Activated CD4-positive, alpha-beta T cell treated with anti-CD3 and anti-CD28 coated beads for 36 hours (primary cell): Measurements from ENCODE around the gene RABGAP1L. TPM values are rescaled to one million over a fixed set of nuclear protein-coding genes. Genes with fewer than 3 reads are reported as not detected.
"Not testable (repeated sequence)": the region's sequence is repeated elsewhere in the genome, so short reads cannot be mapped to it uniquely, and the experiment has no call there.

Source experiments
- ATAC-seq: fragments of 200-7000 bp; cut with Tn5 transposase; one replicate; pipeline ENCODE4 v1.10.0; 2021; ENCODE audit warnings: mild to moderate bottlenecking, moderate library complexity
- CTCF ChIA-PET: fragments of 350-600 bp; sonication (Branson Sonifier 250); formaldehyde crosslinking; loops from one replicate; lab custom pipeline; 2021; ENCODE audit warnings: antibody characterized with exemption; lab: Charles Lee
- POLR2A ChIA-PET: fragments of 350-600 bp; sonication (Branson Sonifier 250); formaldehyde crosslinking; loops from one replicate; lab custom pipeline; 2021; ENCODE audit warnings: antibody characterized with exemption, inconsistent platforms; lab: Charles Lee
- DNase-seq: peaks from one replicate; pipeline ENCODE4 v3.0.0-alpha.2; 2020
- H3K27ac Mint-ChIP-seq: one replicate; pipeline ENCODE4 v1.8.0; 2021; ENCODE audit warnings: mixed read lengths
- H3K27me3 Mint-ChIP-seq: one replicate; pipeline ENCODE4 v1.8.0; 2021; ENCODE audit warnings: mixed read lengths
- H3K36me3 Mint-ChIP-seq: one replicate; pipeline ENCODE4 v1.8.0; 2021; ENCODE audit warnings: low read depth, mixed read lengths
- H3K4me1 Mint-ChIP-seq: one replicate; pipeline ENCODE4 v1.8.0; 2021; ENCODE audit warnings: mixed read lengths
- H3K4me3 Mint-ChIP-seq: one replicate; pipeline ENCODE4 v1.8.0; 2021; ENCODE audit warnings: mild to moderate bottlenecking, moderate library complexity, mixed read lengths
- H3K9me3 Mint-ChIP-seq: one replicate; pipeline ENCODE4 v1.8.0; 2021; ENCODE audit warnings: low read depth, mixed read lengths
- intact Hi-C, 2 experiments: fragments of 100-400 bp; cut with DNase I in 1 of 2; cut with micrococcal nuclease in 1 of 2; formaldehyde crosslinking; loops; one replicate each; pipeline versions ENCODE4 v1.14.2 to v1.15.1; 2022 to 2024; cut with DNase I, micrococcal nuclease
- total RNA-seq, 2 experiments: library from RNA; stranded (reverse); gene quantifications; one replicate each; pipeline ENCODE4 v1.2.3, GENCODE V29; 2021

Gene RABGAP1L
- total RNA-seq, 2 experiments from 2014 or later, result 22.6 to 29.9 TPM

DNA sequence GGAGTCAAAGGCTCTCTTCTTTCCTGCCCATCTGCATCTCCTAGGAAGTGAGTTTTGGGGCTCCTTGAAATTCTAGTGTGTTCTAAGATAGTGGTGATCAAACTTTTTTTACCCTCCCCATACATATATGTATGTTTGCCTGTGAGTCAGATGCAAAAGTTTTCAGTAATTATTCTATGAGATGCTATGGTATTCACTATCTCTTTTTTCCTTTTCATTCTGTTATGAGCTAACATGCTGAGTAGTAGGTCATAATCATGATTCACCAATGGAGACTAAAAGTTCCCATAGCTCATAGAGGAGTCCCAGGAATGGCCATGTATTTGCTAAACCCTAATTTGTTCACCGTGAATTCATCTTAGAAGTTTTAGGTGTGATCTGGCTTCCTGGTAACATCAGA is 424.0 kb downstream of the RABGAP1L start:
- no peak overlapping the region for H3K4me3 Mint-ChIP-seq
- intact Hi-C loops, result no loop called here
- DNase-seq, result no peak
- ChIA-PET CTCF (no interaction called here), POLR2A (no interaction called here)
- H3K4me1 Mint-ChIP-seq, result no peaks in the 10 kb centered on the region
- peaks cover 7% of the 10 kb centered on the region for H3K36me3 Mint-ChIP-seq
- no peaks in the 10 kb centered on the region for H3K27me3 Mint-ChIP-seq
- H3K27ac Mint-ChIP-seq, result no peak overlapping the region
- H3K9me3 Mint-ChIP-seq, result peaks cover 10% of the 10 kb centered on the region
- no peak for ATAC-seq

DNA sequence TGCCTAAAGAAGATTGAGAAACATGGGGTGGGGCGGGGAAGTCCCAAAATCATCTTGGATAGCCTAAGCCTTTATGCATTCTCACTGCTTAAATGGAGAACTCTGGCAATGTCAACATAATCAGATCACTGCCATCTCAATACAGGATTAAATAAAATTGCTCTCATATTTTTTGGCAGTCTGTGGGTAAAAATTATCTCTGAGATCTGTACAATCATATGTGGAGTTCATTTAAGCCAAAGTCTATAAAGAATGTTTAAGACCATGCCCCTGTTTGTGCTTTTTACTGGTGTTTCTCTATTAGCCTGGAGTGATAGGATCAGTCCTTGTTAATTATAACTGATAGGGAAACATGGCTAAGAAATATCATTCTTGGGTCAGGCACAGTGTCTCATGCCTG is 424.8 kb downstream of the RABGAP1L start:
- CTCF ChIA-PET, result no interaction called here
- no peak for ATAC-seq

DNA sequence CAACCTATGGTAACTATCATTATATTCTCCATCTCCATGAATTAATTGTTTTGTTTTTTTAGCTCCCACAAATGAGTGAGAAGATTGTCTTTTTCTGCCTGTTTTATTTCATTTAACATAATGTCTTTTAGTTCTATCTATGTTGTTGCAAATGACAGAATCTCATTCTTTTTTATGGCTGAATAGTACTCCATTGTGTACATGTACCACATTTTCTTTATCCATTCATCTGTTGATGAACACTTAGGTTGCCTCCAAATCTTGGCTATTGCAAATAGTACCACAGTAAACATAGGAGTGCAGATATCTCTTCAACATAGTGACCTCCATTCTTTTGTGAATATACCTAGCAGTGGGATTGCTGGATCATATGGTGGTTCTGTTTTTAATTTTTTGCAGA is 429.3 kb downstream of the RABGAP1L start:
- ATAC-seq, POLR2A ChIA-PET: not testable (repeated sequence)

More for the DNA sequence above, 424.8 kb downstream of the RABGAP1L start:
- Mint-ChIP-seq H3K4me3 (no peak overlapping the region), H3K36me3 (peaks cover 14% of the 10 kb centered on the region), H3K4me1 (no peaks in the 10 kb centered on the region), H3K27me3 (no peaks in the 10 kb centered on the region), H3K9me3 (peaks cover 15% of the 10 kb centered on the region), H3K27ac (no peak overlapping the region)
- POLR2A ChIA-PET, result no interaction called here
- intact Hi-C loops, result no loop called here
- DNase-seq, result no peak

DNA sequence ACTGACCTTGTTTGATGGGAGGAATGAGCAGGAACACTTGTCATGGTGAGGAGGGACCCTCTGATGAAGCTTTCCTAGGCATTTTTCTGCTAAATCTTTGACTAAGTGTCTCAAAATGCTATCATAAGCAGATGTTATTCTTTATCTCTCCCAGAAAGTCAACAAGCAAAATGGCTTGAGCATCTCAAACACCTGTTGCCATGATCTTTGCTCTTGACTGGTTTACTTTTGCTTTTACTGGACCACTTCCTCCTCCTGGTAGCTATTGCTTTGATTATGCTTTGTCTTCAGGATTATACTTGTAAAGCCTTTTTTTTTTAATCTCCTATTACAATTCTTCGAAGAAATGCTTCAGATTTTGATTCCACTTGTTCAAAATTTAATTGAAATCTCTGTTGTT is 445.9 kb downstream of the RABGAP1L start:
- CTCF ChIA-PET, result no interaction called here
- intact Hi-C loops, result no loop called here
- peaks cover 21% of the 10 kb centered on the region for H3K36me3 Mint-ChIP-seq
- ATAC-seq (no peak), DNase-seq (no peak)
- H3K9me3 Mint-ChIP-seq, result peaks cover 7% of the 10 kb centered on the region
- H3K4me1 Mint-ChIP-seq, result no peaks in the 10 kb centered on the region
- H3K27me3 Mint-ChIP-seq, result no peaks in the 10 kb centered on the region
- H3K4me3 Mint-ChIP-seq, result no peak overlapping the region
- H3K27ac Mint-ChIP-seq, result no peak overlapping the region
- POLR2A ChIA-PET, result interaction anchor here (0.6 kb wide), 2 partner anchors 16 to 1505 kb away, joined by 3 to 5 read pairs; no protein-coding TSS in a partner anchor

More for the DNA sequence above, 429.3 kb downstream of the RABGAP1L start:
- Mint-ChIP-seq H3K9me3 (peaks cover 16% of the 10 kb centered on the region), H3K36me3 (peaks cover 15% of the 10 kb centered on the region)
- H3K27ac Mint-ChIP-seq, intact Hi-C loops, H3K4me3 Mint-ChIP-seq, H3K4me1 Mint-ChIP-seq, H3K27me3 Mint-ChIP-seq, DNase-seq: not testable (repeated sequence)
- CTCF ChIA-PET, result interaction anchor here (1.2 kb wide), 1 partner anchor 58 kb away, joined by 3 read pairs; no protein-coding TSS in a partner anchor

DNA sequence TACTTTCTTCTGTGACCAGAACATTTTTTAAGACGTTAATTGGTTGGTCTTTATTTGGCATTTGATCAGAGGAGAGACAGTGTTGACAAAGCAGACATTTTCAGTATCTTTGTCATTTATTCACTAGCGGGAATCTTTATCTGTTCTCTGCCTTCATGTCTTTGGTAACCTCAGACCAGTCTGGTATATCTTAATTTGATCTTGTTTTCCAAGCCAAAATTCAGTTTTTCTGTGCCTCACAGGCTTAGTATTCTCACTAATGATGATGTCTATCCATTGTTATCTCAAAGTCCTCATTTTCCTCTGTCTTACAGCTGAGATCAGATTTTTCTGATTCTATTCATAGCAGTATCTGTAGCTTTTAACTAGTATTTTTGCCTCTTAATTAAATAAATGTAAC is 447.2 kb downstream of the RABGAP1L start:
- H3K4me3 Mint-ChIP-seq, result no peak overlapping the region
- POLR2A ChIA-PET, result no interaction called here
- no peak for ATAC-seq

DNA sequence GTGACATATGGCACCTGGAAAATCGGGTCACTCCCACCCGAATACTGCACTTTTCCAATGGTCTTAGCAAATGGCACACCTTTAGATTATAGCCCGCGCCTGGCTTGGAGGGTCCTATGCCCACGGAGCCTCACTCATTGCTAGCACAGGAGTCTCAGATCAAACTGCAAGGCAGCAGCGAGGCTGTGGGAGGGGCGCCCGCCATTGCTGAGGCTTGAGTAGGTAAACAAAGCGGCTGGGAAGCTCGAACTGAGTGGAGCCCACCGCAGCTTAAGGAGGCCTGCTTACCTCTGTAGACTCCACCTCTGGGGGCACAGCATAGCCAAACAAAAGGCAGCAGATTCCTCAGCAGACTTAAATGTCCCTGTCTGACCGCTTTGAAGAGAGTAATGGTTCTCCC is 458.6 kb downstream of the RABGAP1L start:
- H3K27me3 Mint-ChIP-seq, H3K27ac Mint-ChIP-seq, H3K4me1 Mint-ChIP-seq, DNase-seq, intact Hi-C loops, CTCF ChIA-PET, H3K4me3 Mint-ChIP-seq, POLR2A ChIA-PET, ATAC-seq: not testable (repeated sequence)
- H3K36me3 Mint-ChIP-seq, result peaks cover 23% of the 10 kb centered on the region
- H3K9me3 Mint-ChIP-seq, result peaks cover 18% of the 10 kb centered on the region

More for the DNA sequence above, 447.2 kb downstream of the RABGAP1L start:
- CTCF ChIA-PET, result interaction anchor here (1.0 kb wide), 1 partner anchor 8 kb away, joined by 3 read pairs; no protein-coding TSS in a partner anchor
- Mint-ChIP-seq H3K27ac (no peak overlapping the region), H3K4me1 (no peaks in the 10 kb centered on the region), H3K36me3 (peaks cover 14% of the 10 kb centered on the region), H3K27me3 (no peaks in the 10 kb centered on the region), H3K9me3 (peaks cover 7% of the 10 kb centered on the region)
- no peak for DNase-seq
- intact Hi-C loops, result no loop called here

DNA sequence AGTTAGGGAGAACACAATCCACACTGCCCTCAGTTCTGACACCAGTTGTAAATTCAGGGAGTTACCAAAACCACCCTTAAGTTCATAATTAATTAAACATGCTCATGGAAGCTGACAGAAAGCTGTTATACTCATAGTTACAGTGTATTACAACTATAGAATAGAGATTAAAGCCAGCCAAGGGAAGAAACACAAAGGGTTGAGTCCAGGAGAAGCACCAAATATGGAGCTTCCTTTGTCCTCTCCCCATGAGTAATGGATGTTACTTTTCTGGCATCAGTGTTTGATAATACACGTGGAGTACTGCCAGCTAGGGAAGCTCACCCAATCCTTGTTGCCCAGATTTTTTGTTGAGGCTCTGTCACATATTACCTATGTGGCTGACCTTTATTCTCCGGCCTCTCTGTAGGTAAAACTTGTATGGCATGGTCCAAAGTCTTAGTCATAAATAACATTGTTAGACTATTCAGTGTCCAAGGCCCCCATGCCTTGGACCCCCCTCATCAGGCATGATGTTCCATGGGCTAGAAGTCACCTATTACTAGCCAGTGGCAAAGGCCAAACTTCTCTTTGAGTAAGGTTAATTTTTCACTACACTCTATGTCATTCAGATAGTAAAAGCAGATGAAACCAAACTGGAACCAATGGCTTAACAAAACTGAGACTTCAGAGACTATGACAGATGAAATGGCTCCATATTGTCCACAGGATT is 464.2 kb downstream of the RABGAP1L start:
- POLR2A ChIA-PET, result no interaction called here
- Mint-ChIP-seq H3K27me3 (no peaks in the 10 kb centered on the region), H3K4me3 (no peak overlapping the region), H3K9me3 (peaks cover 16% of the 10 kb centered on the region), H3K36me3 (peaks cover 11% of the 10 kb centered on the region), H3K4me1 (no peaks in the 10 kb centered on the region), H3K27ac (no peak overlapping the region)
- CTCF ChIA-PET, result no interaction called here
- ATAC-seq (no peak), DNase-seq (no peak)
- intact Hi-C loops, result no loop called here

DNA sequence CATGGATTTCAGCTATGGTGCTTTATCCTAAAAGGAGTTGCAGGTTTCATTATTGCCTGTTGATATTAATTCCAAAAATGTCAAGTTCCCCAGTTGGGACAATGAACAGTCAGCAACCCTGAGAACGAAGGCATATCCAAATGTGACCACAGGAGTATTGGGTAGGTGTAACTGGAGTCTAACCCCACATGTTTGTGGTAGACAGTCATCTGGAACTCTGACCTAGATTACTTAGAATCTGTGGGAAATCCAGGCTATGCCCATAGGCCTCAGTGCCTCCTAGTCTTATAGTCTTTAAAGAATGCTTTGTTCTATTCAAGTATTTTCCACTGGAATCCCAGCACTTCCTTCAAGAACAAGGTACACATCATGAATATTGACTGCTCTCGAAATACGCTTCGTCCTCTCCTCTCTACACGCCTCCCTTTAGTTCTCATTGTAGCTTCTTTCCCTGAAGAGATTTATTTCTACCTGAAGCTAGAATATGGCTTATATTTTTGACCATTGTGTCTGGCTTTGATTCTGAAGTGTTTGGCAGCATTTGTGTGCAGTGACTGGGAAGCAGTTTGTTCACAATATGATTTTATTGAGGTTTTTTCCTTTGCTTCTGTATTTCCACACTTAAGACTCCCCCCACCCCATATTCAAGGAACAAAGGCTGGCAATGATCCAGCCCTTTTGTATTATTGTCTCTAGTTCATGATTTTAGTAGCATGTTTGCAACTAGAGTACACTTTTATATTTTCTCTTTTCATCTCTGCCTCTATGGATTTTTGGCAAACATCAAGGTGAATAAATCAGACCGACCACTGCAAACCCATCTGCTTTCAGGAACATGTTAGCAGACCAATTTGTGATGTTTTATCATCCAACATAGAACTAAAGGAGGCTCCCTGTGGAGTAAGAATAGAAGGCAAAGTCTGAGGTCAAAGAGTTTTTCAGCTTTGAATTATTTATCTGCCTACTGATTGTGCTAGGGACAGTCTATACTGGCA is 467.0 kb downstream of the RABGAP1L start:
- ChIA-PET POLR2A (no interaction called here), CTCF (no interaction called here)
- Mint-ChIP-seq H3K27ac (no peak overlapping the region), H3K4me3 (no peak overlapping the region), H3K4me1 (no peaks in the 10 kb centered on the region), H3K36me3 (peaks cover 5% of the 10 kb centered on the region), H3K27me3 (no peaks in the 10 kb centered on the region), H3K9me3 (peaks cover 2% of the 10 kb centered on the region)
- ATAC-seq (no peak), DNase-seq (no peak)
- intact Hi-C loops, result no loop called here

DNA sequence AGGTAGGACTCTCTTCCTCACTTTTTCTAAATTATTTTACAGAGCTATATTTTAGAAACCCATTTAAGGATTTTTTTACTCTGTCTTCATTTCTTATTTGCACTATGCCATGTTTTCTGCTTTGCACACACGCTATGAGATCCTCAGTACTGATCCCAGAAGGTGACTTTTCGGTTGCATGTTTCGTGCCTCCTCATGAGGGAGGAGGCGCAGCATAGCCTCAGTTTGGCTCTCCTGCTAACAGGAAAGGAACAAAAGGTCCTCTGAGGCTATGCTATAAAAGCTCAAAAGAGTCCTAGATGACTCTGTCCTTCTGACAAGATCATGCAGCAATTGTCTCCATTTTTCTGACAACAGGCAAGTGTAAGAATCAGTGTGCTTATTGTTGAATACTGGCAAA is 478.2 kb downstream of the RABGAP1L start:
- intact Hi-C loops, result no loop called here
- ChIA-PET POLR2A (interaction anchor here (0.6 kb wide), 1 partner anchor 91 kb away, joined by 3 read pairs; no protein-coding TSS in a partner anchor), CTCF (no interaction called here)
- no peak overlapping the region for H3K4me3 Mint-ChIP-seq
- no peaks in the 10 kb centered on the region for H3K4me1 Mint-ChIP-seq
- H3K9me3 Mint-ChIP-seq, result peaks cover 6% of the 10 kb centered on the region
- no peaks in the 10 kb centered on the region for H3K27me3 Mint-ChIP-seq
- DNase-seq (no peak), ATAC-seq (no peak)
- no peak overlapping the region for H3K27ac Mint-ChIP-seq
- peaks cover 11% of the 10 kb centered on the region for H3K36me3 Mint-ChIP-seq

DNA sequence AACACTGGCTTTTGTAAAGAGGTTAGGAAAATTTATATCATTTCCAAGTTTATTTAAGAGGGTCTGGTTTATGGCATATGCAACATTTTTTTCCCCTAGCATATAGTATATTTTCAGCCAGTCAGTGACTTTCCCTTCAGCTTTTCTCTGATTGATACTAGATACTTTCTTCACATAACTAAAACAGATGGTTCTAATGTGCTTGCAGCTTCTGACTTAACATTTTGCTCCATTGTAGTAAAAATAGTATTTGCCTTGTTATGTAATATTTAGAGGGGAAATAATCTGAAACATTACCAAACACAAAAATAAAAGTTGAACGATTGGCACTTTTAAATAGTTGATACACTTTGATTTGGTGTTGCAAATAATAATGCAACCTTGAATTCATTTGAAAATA is 480.1 kb downstream of the RABGAP1L start:
- no peaks in the 10 kb centered on the region for H3K27me3 Mint-ChIP-seq
- intact Hi-C loops, result no loop called here
- no peak overlapping the region for H3K4me3 Mint-ChIP-seq
- CTCF ChIA-PET, result no interaction called here
- no peak for ATAC-seq
- DNase-seq, result no peak
- no peak overlapping the region for H3K27ac Mint-ChIP-seq
- POLR2A ChIA-PET, result no interaction called here
- H3K36me3 Mint-ChIP-seq, result peaks cover 11% of the 10 kb centered on the region
- peaks cover 2% of the 10 kb centered on the region for H3K4me1 Mint-ChIP-seq
- peaks cover 4% of the 10 kb centered on the region for H3K9me3 Mint-ChIP-seq

DNA sequence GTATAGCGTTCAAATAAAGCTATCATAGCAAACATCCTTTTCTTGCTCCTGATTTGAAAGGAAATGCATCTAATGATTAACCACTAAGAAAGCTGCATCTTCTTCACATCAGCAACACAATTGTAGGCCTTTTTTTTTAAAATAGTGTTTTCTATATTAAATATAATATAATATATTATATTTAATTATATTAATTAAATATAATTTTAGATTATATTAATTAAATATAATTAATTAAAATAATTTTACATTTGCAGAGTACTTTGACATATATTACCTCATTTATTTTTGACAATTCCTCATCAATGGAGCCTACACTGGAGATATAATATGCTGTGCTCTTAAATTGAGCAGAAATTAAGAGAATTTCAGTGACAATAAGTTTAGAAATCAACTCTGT is 481.5 kb downstream of the RABGAP1L start:
- DNase-seq (no peak), ATAC-seq (no peak)
- Mint-ChIP-seq H3K4me3 (no peak overlapping the region), H3K9me3 (peaks cover 4% of the 10 kb centered on the region), H3K36me3 (peaks cover 11% of the 10 kb centered on the region), H3K4me1 (peaks cover 2% of the 10 kb centered on the region), H3K27ac (no peak overlapping the region), H3K27me3 (no peaks in the 10 kb centered on the region)
- intact Hi-C loops, result no loop called here
- POLR2A ChIA-PET, result no interaction called here
- CTCF ChIA-PET, result no interaction called here
